Right cardiac atrium (tissue), 5 donors: ENCODE measurements around the gene NUTM1. TPM values are rescaled to one million over a fixed set of nuclear protein-coding genes. Genes with fewer than 3 reads are reported as not detected.

Experiments
- ATAC-seq, 2 donors: fragments of 200-7000 bp; cut with Tn5 transposase; one replicate each; pipeline versions ENCODE4 v1.8.0 to v1.9.1; 2020; ENCODE audit warnings: moderate library complexity in 2 of 2, mild to moderate bottlenecking in 1 of 2
- DNase-seq, 3 donors: peaks; one replicate each; pipeline ENCODE4 v3.0.0-alpha.2; 2020
- H3K27ac ChIP-seq: one replicate; pipeline ENCODE4 v1.5.1; 2013; ENCODE audit warnings: mild to moderate bottlenecking, low read length, control low read depth, moderate library complexity
- H3K27me3 ChIP-seq: one replicate; pipeline ENCODE4 v1.6.1; 2013; ENCODE audit not compliant: control insufficient read depth, insufficient read depth
- H3K4me1 ChIP-seq: one replicate; pipeline ENCODE4 v1.6.1; 2013; ENCODE audit warnings: low read length; ENCODE audit not compliant: control insufficient read depth, insufficient read depth
- H3K4me3 ChIP-seq: one replicate; pipeline ENCODE4 v1.5.1; 2013; ENCODE audit warnings: low read length, control low read depth
- H3K9me3 ChIP-seq: one replicate; pipeline ENCODE4 v1.6.1; 2013; ENCODE audit warnings: low read length; ENCODE audit not compliant: control insufficient read depth
- WGBS: extraction: QIAGEN DNeasy Blood & Tissue Kit; methylation state at CpG from one replicate; pipeline ENCODE4 v1.1.7; 2013; 5-methylcytosine and 5-hydroxymethylcytosine counted together
- intact Hi-C, 4 donors: fragments of 100-400 bp; cut with DNase I; formaldehyde crosslinking; loops; one replicate each; pipeline versions ENCODE4 v1.11.0 to v1.14.0; 2022 to 2023
- long read RNA-seq, 4 donors: library from polyadenylated mRNA; unstranded; transcript quantifications; one replicate each; pipeline ENCODE4 v2.0.0, GENCODE V29; 2020 to 2021
- polyA plus RNA-seq: library from polyadenylated mRNA; stranded (reverse); fragments of 200-250 nt; gene quantifications from one replicate; pipeline ENCODE4 v1.2.3, GENCODE V29; 2013
- total RNA-seq, 4 donors: library from RNA; stranded (reverse); fragmentation: NEBNext Ultra II Directional; extraction: Animal tissue kit (Norgen Biotek cat#: 25700); gene quantifications; one replicate each; pipeline ENCODE4 v1.2.1, GENCODE V29; 2021
- donor health status: healthy with polysubstance abuse.
- donor health status: DM: no; HTN: yes; CAD: no.
- donor health status: DM: no; HTN: no; CAD: no.
- donor health status: DM: no; HTN: yes; CAD: no; lungs with severe emphysema.
- donor health status: DM: yes; HTN: yes; CAD: no.

NUTM1 gene
- total RNA-seq (not detected), polyA plus RNA-seq (not detected)
- long read RNA-seq, donor 1 = 0 reads
- long read RNA-seq, donor 2 = 0 reads
- long read RNA-seq, donor 3 = 0 reads
- long read RNA-seq, donor 4 = 0 reads

GRCh38 chr15:34342737-34343575, at the start of gene NUTM1, which contains the start of gene NOP10:
Gene NUTM1 (plus strand): TSS chr15:34343315. CDS start chr15:34343697, 382 bp downstream.
Gene NOP10 (minus strand): TSS chr15:34343136. CDS start chr15:34343073, 63 bp downstream.
- Histone ChIP-seq H3K27me3 (no peaks in the 10 kb centered on the region), H3K4me3 (peak within 1 kb of the TSS; percentile 85), H3K4me1 (no peaks in the 10 kb centered on the region), H3K27ac (peak within 1 kb of the TSS; percentile 97), H3K9me3 (no peaks in the 10 kb centered on the region)
- ATAC-seq (peak; percentile 95 to 96), DNase-seq (peak; percentile 92 to 96 (median 94))
- WGBS = under 1% methylated on average over 38 of the region's 38 CpGs
- intact Hi-C loops = no loop called here

DNA sequence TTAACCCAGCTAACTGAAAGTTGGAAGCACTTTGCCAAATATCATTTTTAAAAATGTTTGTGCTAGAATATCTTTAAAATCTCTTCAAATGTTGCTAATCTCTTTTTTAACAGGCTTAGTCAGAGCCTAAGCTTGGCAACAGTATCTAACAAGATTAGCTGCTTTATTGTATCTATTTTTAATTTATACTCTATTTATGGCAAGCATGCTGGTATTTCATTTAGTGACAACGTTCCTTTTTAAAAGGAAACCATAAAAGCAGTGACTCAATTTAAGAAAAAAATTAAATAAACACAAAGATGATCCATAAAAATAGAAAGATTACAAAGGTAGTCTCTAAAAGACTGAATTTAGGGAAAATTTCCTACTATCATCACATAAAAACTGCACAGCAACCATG, 46.1 kb upstream of the NUTM1 start:
- H3K27me3 ChIP-seq = no peaks in the 10 kb centered on the region
- 8% methylated on average over 1 of the region's 1 CpG for WGBS
- ATAC-seq (no peak), DNase-seq (no peak)
- no peak overlapping the region for H3K4me3 ChIP-seq
- peaks cover 2% of the 10 kb centered on the region for H3K4me1 ChIP-seq
- H3K27ac ChIP-seq = no peak overlapping the region
- intact Hi-C loops = no loop called here
- H3K9me3 ChIP-seq = no peaks in the 10 kb centered on the region

DNA sequence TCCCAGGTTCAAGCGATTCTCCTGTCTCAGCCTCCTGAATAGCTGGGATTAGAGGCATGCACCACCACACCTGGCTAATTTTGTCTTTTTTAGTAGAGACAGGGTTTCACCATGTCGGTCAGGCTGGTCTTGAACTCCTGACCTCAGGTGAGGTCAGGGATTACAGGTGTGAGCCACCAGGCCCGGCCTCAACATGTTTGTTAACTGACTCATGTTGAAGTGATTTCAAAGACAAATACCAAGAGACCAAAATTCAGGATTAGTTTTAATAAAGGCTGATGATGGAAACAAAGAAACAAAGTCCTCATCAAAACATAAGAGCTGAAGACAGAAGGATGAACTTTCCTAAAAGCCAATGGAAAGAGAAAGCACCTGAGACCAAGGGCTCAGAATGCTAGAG, 42.1 kb upstream of the NUTM1 start:
- H3K27me3 ChIP-seq = no peaks in the 10 kb centered on the region
- no peak overlapping the region for H3K4me3 ChIP-seq
- 78% methylated on average over 3 of the region's 3 CpGs for WGBS
- H3K4me1 ChIP-seq = peaks cover 2% of the 10 kb centered on the region
- ATAC-seq = no peak
- H3K27ac ChIP-seq = no peak overlapping the region
- intact Hi-C loops = no loop called here
- DNase-seq = no peak
- H3K9me3 ChIP-seq = no peaks in the 10 kb centered on the region

- Histone ChIP-seq H3K4me3 (no peak overlapping the region), H3K4me1 (no peaks in the 10 kb centered on the region), H3K9me3 (no peaks in the 10 kb centered on the region), H3K27me3 (no peaks in the 10 kb centered on the region), H3K27ac (no peak overlapping the region)
- peak in 1 of 2 donors; percentile 76 for ATAC-seq
- intact Hi-C loops = no loop called here
- no peak for DNase-seq
Measured at GRCh38 chr15:34304613-34305012, 38.5 kb upstream of the NUTM1 start.

DNA sequence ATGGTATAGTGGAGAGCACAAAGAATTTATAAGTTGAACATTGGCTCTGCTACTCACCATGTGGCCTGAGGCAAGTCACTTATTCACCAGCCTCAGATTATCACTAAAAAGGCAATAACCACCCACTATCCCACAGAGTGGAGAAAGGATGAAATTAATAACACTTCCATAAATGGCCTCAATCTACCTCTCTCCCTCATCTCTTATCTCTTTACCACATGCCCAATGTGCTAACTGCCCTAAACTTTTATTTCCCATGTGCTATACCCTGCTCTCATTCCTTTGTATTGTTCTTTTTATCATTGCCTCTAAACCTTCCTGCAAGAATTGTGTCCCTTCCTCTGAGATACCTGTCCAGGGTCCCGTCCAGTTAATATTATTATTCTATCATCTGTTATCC, 31.6 kb upstream of the NUTM1 start:
- no peak overlapping the region for H3K27ac ChIP-seq
- no peaks in the 10 kb centered on the region for H3K9me3 ChIP-seq
- no peak overlapping the region for H3K4me3 ChIP-seq
- H3K27me3 ChIP-seq = no peaks in the 10 kb centered on the region
- no peaks in the 10 kb centered on the region for H3K4me1 ChIP-seq
- DNase-seq (no peak), ATAC-seq (no peak)
- intact Hi-C loops = no loop called here
- WGBS = 88% methylated on average over 1 of the region's 1 CpG

DNA sequence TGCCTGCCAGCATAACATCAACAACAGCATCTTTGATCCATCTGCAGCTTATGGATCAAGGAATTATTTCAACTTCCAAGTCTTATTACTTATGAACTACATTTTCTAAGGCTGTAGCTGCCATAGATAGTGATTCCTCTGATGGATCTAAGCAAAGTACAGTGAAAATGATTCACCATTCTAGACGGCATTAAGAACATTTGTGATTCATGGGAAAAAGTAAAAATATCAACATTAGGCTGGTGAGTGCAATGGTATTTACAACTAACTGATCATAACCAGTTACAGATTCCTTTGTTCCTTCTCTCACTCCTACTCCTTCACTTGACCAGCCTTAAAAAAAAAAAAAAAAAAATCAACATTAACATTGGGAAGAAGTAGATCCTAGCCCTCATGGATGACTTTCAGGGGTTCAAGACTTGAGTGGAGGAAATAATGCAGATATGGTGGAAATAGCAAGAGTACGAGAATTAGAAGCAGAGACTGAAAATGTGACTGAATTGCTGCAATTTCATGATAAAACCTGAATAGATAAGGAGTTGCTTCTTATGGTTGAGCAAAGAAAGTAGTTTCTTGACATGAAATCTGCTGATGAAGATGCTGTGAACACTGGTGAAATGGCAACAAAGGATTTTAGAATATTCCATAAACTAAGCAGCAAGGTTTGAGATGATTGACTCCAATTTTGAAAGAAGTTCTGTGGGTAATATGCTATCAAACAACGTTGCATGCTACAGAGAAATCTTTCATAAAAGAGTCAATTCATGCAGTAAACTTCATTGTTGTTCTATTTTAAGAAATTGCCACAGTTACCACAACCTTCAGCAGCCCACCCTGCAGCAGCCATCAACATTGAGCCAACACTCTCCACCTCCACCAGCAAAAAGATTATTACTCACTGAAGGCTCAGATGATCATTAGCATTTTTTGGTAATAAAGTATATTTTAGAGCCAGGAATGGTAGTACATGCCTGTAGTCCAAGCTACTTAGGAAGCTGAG, 28.3 kb upstream of the NUTM1 start:
- Histone ChIP-seq H3K27ac (no peak overlapping the region), H3K4me3 (no peak overlapping the region), H3K9me3 (no peaks in the 10 kb centered on the region), H3K4me1 (no peaks in the 10 kb centered on the region), H3K27me3 (no peaks in the 10 kb centered on the region)
- ATAC-seq = no peak
- DNase-seq = no peak
- intact Hi-C loops = no loop called here
- WGBS = 77% methylated on average over 3 of the region's 3 CpGs

GRCh38 chr15:34318277-34319079, 24.6 kb upstream of the NUTM1 start:
- Histone ChIP-seq H3K9me3 (no peaks in the 10 kb centered on the region), H3K4me1 (no peaks in the 10 kb centered on the region), H3K27me3 (no peaks in the 10 kb centered on the region), H3K4me3 (peak overlapping the region; percentile 85), H3K27ac (no peak overlapping the region)
- intact Hi-C loops = no loop called here
- peak; percentile 48 to 79 (median 65) for DNase-seq
- ATAC-seq = peak; percentile 97 to 99
- 10% methylated on average over 10 of the region's 10 CpGs for WGBS

GRCh38 chr15:34323217-34323616, 19.9 kb upstream of the NUTM1 start:
- Histone ChIP-seq H3K9me3 (no peaks in the 10 kb centered on the region), H3K4me3 (no peak overlapping the region), H3K27ac (no peak overlapping the region), H3K4me1 (no peaks in the 10 kb centered on the region), H3K27me3 (no peaks in the 10 kb centered on the region)
- 97% methylated on average over 10 of the region's 10 CpGs for WGBS
- DNase-seq (no peak), ATAC-seq (no peak)
- intact Hi-C loops = no loop called here

DNA sequence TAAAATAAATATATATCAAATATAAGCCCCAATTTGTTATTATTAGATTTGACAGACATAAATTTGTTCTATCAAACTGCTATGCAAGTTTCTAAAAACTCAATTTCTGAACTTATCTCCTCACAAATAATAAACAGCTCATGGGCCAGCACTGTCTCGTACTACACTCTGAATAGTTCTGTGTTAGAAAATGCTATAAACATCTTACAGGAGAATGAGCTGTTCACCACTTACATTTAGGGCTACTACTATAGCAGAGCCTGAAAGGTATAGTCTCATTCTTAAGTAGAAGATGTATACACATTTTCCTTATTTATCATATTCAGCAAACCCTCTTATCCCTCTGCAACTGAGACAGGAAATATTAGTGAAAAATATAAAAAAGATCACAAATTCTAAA, 18.2 kb upstream of the NUTM1 start:
- intact Hi-C loops = no loop called here
- ATAC-seq = no peak
- DNase-seq = no peak
- no peak overlapping the region for H3K4me3 ChIP-seq
- H3K9me3 ChIP-seq = no peaks in the 10 kb centered on the region
- H3K4me1 ChIP-seq = no peaks in the 10 kb centered on the region
- no peaks in the 10 kb centered on the region for H3K27me3 ChIP-seq
- H3K27ac ChIP-seq = no peak overlapping the region
- 92% methylated on average over 1 of the region's 1 CpG for WGBS

DNA sequence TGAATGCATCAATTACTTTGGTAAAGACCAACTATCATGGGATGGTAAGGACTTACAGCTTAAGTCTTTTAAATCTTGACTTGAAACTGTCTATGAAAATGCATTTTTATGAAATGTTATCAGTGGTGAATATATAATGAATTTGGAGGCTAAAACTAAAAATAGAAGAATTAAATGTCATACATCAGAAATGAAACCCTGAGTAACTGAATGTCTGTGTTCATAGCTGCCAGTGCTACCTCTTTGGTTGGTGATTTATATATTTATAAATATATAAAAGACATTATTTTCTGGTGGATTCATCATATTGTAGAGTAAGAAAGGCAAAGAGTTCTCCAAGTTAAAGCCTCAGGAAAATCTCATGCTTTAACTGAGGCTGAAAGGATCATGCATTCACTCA, 17.7 kb upstream of the NUTM1 start:
- Histone ChIP-seq H3K4me1 (no peaks in the 10 kb centered on the region), H3K4me3 (no peak overlapping the region), H3K9me3 (no peaks in the 10 kb centered on the region), H3K27me3 (no peaks in the 10 kb centered on the region), H3K27ac (no peak overlapping the region)
- no peak for ATAC-seq
- DNase-seq = no peak
- intact Hi-C loops = no loop called here
